Nucleus accumbens (tissue), 56 donors: ENCODE results near the gene EML6.
A peak's percentile ranks its signal among the peaks of the same experiment; 100 is the strongest.
"Not testable (repeated sequence)": the region's sequence is repeated elsewhere in the genome, so short reads cannot be mapped to it uniquely, and the experiment has no call there.

Experiments used
- DNase-seq, 56 donors: peaks; one replicate each; lab custom pipeline; 2025; lab: John Stamatoyannopoulos, UW

The EML6 gene

DNA sequence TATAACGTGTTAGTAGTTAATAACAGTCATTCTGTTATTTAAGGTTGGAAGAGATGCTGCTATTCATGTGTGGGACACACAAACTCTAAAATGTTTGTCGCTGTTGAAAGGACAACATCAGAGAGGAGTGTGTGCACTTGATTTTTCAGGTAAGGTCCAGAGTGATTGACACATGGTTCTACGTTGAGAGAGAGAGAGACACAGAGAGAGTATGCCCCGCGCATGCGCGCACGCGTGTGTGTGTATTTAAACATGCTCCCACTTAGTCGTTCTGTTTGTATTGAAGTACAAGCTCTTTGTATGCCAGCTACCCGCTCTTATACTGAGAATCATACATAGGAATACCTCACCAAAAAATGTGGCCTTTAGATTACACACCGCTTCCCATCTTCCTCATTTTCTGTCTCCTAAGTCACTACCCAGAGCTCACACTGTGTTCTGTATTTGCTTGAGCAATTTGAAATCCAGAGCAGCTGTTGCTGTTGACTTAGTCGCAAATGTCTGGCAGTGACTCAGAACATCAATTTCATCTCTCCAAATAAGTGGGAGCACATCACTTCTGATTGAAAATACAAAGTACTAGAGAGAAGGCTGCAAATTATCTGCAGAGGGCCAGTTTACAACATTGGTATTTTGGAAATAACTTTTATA lies 148.1 kb downstream of the EML6 start:
- peak in 1 of 56 donors; percentile 7 for DNase-seq

DNA sequence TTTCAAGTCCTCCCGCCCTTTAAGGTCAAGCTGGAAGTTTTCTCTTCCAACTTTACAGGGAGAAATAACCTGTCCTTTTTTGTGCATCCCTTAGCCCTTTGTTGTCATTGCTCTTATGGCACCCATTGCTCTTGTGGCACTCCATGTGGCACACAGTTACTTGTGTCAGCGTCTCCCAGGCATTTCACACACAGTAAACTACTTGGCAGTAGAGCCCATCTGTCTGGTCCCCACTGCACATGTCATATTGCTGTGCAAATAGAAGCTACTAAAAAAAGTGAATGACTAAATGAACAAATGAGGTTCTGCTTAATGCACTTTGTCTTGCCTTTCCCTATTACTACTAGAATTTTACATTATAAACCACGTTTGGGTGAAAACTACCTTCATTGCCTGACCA lies 149.3 kb downstream of the EML6 start:
- DNase-seq, result no peak

DNA sequence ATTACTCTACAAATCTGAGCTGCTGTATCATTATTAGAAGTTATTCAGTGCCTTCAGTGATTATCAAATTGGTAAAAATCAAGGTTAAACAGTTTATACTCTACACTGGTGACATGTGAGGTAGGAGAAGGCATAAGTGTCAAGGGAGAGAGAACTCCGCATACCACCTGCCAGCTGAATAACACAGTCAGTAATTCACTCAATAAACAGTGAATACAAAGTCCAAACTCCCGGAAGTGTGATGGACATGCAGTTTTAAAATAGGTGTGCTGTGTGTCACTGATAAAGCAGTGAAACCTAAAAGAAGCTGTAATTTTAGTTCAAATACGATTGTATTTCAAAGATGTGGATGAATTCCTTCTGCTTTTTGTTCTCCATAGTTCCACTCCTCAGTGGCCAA lies 149.8 kb downstream of the EML6 start:
- DNase-seq, result not testable (repeated sequence)

DNA sequence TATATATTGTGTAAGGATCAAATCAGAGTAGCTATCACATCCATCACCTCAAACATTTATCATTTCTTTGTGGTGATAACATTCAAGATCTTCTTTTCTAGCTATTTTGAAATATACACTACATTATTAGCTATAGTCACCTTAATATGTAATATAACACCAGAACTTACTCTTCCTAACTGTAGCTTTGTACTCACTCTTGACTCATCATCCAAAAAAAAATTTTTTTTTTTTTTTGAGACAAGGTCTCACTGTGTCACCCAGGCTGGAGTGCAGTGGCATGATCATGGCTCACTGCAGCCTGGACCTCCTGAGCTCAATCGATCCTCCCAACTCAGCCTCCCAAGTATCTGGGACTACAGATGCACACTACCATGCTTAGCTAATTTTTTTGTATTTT lies 153.3 kb downstream of the EML6 start:
- no peak for DNase-seq

DNA sequence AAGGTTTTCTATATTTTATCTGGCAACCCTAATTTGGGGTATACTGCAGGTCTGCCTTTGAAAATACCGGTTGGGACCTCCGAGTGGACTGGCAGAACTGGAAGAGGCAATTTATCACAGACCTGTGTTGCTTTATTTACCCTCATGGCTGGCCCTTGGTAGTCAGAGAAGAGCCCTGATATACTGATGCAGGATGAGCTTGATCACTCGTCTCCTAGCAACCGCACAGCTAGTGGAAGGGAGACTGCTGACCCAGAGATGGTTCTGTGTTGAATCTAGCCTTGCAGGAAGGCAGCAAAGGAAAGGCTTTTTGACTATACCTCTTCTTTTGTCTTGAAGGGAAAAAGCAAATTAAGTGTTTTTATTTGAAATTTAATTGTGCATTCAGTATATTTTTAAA lies 154.7 kb downstream of the EML6 start:
- no peak for DNase-seq

DNA sequence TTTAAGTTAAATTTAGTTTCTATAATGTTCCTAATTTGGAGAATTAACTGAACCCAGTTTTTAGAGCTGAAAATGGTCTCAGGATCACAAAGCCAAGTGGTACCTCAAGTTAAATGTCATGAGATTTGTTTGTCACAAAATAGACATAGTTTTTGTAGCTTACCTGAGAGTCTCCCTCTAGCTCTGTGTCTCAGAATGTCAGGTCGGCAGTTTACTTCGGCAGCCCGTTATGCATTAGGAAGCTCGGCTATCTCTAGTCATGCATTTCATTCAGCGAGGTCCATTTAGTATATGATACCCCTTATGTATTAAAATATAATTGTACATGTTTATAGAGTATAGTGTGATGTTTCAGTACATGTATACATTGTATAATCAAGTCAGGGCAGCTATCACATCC lies 155.6 kb downstream of the EML6 start:
- no peak for DNase-seq

DNA sequence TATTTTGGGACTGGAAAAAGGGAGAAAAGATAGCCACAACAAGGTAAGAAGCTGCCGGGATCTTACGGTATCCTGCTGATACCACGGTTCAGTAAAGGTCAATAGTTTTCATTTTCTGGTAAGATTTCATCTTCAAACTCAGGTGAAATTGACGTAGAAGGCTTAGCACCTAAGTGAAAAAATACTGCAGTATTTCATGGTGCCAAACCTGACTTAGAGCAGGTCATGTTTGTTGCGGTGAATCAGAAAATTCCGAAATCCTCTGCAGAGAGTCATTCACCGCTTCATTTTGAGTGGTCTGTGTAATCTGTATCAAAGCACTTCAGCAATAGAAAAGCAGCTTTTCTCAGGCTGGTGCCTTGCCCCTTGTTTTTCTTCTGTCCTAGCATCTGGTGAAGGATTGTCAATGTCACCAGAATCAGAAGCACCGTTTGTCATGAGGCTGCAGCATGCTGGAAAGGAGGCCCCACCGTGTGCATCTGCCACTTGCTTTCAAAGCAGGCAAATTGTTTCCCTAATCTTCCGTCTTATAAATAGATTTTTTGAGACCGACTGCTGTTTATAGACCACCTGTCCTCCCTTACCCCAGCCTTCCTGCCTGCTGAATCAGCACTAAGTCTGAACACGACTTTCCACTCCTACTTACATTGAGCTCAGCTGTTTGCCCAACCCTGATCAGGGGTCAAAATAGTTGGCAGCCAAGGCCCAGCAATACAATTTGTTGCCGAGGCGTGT lies 156.3 kb downstream of the EML6 start:
- DNase-seq, result no peak

DNA sequence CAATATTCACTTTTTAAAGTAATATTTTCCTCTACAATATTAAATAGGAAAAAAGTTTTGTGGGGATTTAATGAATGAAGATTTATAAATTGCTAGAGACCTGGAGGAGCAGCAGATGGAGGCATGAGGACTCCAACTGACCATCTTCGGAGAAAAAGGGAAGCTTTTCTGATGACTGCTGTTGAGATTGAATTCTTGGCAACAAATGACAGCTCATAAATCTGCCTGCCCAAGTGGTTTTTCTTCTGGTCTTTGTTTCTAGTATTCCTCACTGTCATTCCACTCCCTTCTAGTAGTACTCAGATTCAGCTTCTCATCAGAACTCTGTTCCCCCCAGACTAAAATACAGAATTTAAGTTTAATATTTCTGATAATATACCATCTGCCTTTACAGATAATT lies 157.0 kb downstream of the EML6 start:
- DNase-seq, result no peak

DNA sequence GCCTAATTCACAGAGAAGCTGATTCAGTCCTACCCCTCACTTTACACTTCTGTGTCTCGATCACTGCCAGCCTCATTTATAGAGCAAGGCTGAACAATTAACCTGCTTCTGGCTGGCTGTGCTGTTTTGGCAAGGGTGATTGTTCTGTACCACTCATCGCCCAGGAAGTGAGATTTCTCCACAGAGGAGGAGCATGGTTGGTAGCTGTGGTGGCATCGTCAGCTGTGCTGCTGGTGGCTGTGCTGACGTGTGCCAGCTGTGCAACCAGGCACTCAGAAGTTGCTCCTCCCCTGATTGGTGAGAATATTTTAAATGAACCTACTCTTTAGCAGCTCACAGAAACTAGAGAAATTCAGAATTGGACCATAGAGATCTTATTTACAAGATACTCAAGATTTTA lies 158.3 kb downstream of the EML6 start:
- DNase-seq, result no peak

DNA sequence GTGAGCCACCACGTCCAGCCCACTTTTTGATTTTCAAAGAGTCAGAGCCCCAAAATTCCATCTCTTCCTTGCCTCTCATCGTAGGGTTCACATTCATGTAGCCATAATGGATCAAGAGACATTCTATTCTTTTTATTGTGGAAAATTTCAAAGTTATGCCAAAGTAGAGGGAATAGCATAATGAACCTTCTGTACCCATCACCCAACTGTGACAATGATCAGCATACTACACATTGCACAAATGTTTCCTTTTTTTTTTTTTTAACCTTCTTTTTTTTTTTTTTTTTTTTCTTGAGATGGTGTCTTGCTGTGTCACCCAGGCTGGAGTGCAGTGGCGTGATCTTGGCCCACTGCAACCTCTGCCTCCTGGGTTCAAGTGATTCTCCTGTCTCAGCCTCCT lies 162.4 kb downstream of the EML6 start:
- DNase-seq, result no peak

DNA sequence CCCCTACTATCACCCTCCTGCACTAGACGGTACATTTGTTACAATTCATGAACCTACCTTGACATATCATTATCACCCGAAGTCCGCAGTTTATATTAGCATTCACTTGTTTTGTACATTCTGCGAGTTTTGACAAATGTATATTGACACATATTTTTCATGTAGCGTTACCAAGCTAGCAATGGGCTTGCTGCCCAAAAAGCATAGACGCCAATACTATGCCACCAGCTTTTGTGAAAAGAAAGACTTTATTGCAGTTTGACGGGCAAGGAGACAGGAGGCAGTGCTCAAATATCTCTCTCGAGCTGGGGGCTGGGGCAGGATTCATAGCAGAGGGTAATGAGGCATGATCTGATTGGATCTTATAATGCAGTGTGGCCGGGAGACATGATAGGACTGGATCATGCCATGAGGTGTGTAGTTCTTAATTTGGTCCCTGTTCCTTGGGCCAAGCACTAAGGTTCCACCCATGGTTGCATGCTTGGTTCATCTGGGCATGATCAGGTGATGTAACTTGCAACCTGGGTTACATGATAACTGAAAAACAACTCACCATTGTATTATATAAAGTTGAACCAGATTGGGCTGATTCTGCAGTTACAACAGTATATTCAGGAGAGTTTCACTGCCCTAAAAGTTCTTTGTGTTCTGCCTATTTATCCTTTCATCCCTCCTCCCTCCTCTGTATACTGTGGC lies 164.5 kb downstream of the EML6 start:
- DNase-seq, result no peak

DNA sequence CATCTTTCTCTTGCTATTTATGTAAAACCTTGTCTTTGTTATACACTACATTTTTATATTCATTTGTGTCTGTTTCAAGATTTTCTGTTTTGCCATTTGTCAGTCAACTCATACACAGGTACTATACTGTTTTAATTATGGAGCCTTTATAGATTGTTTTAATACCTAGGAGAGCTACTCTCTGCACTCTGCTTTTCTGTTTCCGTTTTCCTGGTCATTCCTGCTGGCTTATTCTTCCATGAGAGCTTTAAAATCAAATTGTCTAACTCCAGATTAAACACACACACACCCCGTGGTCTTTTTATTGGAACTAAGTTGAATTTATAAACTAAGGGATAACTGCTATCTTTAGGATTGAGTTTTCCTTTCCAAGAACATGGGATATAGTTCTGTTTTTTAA lies 165.6 kb downstream of the EML6 start:
- DNase-seq, result no peak

DNA sequence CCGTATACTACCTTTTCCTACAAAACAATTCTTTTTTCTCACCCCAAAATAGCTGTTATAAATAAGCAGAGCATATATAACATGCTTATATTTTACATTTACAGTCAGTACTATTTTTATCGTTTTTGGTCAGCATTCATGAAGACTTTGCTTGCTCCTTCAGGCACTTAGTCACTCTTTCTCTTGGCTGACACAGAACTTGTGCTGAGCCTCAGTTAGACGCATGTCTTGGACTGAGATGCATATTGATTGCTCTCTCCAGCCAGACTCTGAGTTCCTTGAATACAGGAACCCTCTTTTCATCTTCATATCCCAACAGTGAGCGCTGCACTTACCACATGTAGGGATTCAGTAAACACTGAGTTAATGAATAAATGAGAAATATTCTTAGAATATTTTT lies 168.4 kb downstream of the EML6 start:
- no peak for DNase-seq

DNA sequence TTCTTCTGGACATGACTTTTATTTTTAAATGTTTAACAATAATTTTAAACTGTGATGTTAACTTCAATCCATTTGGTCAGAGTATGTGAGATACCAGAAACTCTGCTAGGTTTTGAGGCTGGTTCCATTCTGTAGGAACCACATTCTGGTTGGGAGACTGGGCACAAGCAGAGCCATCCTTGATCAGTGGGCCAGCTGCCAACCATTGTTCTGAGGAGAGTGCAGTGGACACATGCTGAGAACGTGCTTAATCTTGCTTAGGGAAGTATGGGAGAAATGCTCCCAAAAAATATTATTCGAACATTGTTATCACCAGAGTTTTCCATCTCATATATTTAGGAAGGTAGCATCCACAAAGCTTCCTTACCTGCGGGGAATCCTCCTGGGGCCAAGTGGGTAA lies 171.0 kb downstream of the EML6 start:
- DNase-seq, result peak in 3 of 56 donors; percentile 7 to 23 (median 8)

DNA sequence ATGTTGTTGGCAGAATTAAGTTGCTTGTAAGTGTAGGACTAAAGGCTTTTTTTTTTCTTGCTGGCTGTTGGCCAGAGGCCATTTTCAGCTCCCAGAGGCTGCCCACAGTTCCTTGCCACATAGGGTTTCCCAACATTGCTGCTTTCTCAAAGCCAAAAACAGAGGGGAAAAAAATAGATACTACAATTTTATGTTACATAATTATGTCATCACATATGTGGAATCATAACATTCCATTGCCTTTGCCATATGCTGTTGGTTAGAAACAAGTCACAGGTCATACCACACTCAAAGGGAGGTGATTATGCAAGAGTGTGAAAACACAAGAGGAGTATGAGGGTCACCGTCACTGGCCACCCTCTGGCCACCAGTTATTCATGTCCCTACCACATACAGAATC lies 172.3 kb downstream of the EML6 start:
- DNase-seq, result no peak

DNA sequence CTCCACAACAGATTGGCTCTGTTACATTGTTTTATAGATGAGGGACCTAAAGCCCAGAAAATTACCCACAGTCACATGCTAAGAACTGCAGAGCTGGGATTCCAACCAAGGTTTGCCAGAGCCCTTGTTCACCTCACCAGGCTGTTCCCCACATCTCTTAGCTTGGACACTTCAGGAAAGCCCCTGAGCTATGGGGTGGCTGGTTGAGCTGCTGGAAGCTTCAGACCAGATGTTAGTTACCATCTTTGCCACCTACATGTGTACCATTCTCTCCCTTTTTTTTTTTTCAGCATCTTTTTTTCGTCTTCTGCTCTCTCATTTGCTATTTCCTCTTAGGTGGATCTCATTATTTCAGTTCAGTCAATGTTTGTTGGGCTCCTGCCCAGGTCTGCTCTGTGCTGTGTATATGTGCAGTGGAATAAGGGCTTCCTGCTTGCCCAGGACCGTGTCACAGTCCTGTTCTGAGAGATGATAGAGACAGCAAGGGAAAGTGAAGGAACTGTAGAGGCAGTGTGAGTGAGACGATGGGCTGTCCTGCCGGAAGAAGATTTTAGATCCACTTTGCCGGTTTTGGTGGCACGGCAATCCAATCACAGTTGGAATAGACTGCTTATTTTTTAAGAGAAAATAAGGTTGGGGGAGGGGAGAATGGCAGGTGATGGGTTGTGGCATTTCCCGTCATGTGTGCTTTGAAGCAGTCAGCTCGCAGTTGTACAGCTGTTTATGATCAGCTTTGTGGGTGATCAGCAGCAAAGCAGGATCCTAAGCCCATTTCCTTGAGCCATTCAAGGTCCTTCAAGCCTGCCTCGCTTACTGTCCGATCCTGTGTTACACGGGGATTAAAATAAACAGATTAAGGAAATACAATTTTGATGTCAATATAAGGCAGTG lies 174.2 kb downstream of the EML6 start:
- DNase-seq, result no peak

DNA sequence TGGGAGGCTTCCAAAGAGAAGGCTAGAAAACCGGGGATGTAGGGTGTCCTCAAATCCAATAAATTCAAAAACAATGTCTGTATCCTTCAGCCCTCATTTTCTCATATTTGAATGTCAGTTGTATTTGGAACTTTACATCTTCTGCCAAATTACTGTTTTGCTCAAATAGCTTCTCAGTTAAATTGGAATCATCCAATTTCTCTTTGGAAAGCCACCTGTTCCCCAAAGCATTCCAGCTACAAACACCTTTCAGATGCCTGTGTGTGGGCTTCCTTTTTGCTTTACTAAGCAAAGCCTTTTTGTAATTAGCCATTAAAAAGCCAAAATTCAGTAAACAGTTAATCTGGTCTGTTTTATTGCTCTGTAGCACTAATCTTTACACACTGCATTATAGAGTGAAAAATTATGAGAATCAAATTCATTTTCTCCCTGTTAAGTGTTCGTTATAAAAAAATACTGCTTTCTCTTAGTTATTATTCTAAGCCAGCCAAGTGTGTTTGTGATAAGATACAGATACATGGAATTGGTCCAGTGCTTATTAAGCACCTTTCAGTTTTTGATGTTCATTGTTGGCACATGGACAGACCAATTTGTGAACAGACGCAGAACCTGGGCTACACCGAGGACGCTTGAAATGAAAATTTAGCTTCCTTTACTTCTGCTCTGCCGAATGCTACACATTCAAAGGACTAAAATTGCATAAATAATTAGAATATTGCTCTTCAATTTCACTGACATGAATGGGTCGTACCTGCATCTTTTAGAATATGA lies 175.2 kb downstream of the EML6 start:
- DNase-seq, result no peak

DNA sequence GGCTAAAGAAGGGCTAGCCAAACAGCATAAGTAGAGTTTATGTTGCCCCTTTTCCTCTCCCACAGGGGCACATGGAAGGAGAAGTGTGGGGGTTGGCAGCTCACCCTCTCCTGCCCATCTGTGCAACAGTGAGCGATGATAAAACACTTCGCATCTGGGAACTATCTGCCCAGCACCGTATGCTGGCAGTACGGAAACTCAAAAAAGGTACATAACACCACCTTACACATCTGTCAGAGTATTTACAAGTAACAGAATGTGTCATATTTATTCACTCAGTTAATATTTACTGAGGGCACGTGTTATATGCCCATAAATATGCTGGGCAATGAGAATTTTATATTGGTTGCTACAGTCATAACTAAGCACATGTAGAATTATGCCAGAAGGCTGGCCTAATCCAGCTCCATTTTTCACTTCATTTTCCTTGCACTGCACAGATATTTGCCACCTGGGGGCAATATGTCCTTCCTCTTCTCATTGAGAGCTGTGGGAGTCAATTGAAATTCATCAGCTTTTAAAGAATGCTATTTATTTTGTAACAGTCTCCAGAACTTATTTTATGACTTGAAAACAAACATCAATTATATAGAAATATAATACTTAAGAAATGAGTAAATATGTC lies 176.2 kb downstream of the EML6 start:
- DNase-seq, result peak in 17 of 56 donors; percentile 1 to 47 (median 18)

DNA sequence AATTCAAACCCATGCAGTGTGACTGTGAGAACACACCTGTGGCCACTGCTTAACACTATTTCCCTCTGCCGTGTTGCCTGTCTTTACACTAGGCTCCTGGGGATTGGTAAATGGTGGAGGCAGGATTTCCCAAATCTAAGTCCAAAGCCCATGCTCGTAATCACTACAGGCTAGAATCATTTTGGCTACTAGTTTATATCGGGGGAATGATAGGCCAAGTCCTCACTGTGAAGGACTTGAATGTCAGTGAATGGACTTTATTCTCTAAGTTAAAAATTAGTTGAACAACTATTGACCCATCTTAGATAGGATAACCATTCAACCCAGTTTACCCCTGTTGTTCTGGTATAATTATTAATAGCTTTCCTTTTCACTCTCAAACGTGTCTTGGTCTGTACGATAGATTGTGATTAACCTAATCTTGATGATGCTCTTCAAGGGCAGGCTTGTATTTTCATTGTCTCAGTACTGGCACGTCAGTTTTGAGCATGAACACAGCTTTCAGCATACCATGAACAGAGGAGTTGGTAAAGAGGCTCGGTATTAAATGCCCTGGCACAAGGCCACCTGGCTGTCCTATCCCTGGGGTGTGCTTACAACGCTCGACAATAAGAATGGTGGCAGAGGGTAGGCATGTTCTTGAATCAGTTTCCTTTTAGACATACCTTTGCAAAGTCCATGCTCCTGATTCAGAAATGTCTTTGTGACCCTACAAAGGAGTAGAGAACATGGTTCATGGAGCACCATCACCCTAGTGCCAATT lies 177.9 kb downstream of the EML6 start:
- no peak for DNase-seq
